NCI-H1436 (cell line): ENCODE measurements around the gene MEGF6.

ENCODE experiments used
- DNase-seq: peaks from one replicate; lab custom pipeline; 2025; lab: John Stamatoyannopoulos, UW

MEGF6 gene

GRCh38 chr1:3456964-3457909 lies 154.1 kb downstream of the MEGF6 start:
- no peak for DNase-seq

GRCh38 chr1:3456449-3456963 lies 154.8 kb downstream of the MEGF6 start:
- no peak for DNase-seq

GRCh38 chr1:3455670-3456448 lies 155.4 kb downstream of the MEGF6 start:
- DNase-seq = no peak

GRCh38 chr1:3454811-3455618 lies 156.3 kb downstream of the MEGF6 start:
- peak; percentile 57 for DNase-seq

GRCh38 chr1:3453891-3454810 lies 157.2 kb downstream of the MEGF6 start, which contains the start of gene ARHGEF16:
Gene ARHGEF16, plus strand, starts transcription at chr1:3454665. Its CDS starts 8,420 bp downstream, at chr1:3463085.
- peak; percentile 80 for DNase-seq

- peak; percentile 76 for DNase-seq
These were observed 158.0 kb downstream of the MEGF6 start for GRCh38 chr1:3453203-3453761.

GRCh38 chr1:3452866-3453175 lies 158.5 kb downstream of the MEGF6 start:
- no peak for DNase-seq

GRCh38 chr1:3451994-3452865 lies 159.1 kb downstream of the MEGF6 start:
- no peak for DNase-seq

- no peak for DNase-seq
These were observed 160.3 kb downstream of the MEGF6 start for GRCh38 chr1:3450983-3451382.

GRCh38 chr1:3450202-3450863 lies 161.0 kb downstream of the MEGF6 start:
- DNase-seq = no peak

GRCh38 chr1:3444736-3445135 lies 166.6 kb downstream of the MEGF6 start:
- no peak for DNase-seq

GRCh38 chr1:3444298-3444697 lies 167.0 kb downstream of the MEGF6 start:
- DNase-seq = no peak

GRCh38 chr1:3443807-3444206 lies 167.5 kb downstream of the MEGF6 start:
- DNase-seq = no peak

- DNase-seq = no peak
These were observed 168.4 kb downstream of the MEGF6 start for GRCh38 chr1:3442901-3443300.

- no peak for DNase-seq
These were observed 169.0 kb downstream of the MEGF6 start for GRCh38 chr1:3442331-3442730.

- DNase-seq = no peak
These were observed 169.4 kb downstream of the MEGF6 start for GRCh38 chr1:3441880-3442279.

- DNase-seq = no peak
These were observed 169.9 kb downstream of the MEGF6 start for GRCh38 chr1:3441410-3441847.

- no peak for DNase-seq
These were observed 170.4 kb downstream of the MEGF6 start for GRCh38 chr1:3440711-3441409.
